DOHH2 (cell line): Measurements from ENCODE around the gene PRPF4.
"Not testable (repeated sequence)": the region's sequence is repeated elsewhere in the genome, so short reads cannot be mapped to it uniquely, and the experiment has no call there.

Source experiments
- H3F3A ChIP-seq: fragments of 200-600 bp; sonication (generic), shearing (Covaris generic); 2 replicates; pipeline ENCODE4 v1.6.0; 2016; ENCODE audit warnings: antibody characterized with exemption, mild to moderate bottlenecking; ENCODE audit not compliant: control insufficient read depth, insufficient read depth
- H3K27ac ChIP-seq: fragments of 200-600 bp; sonication (generic); 2 replicates; pipeline ENCODE4 v1.5.1; 2014; ENCODE audit warnings: low read depth, mild to moderate bottlenecking, low read length, moderate library complexity
- H3K27me3 ChIP-seq: fragments of 200-600 bp; sonication (generic); 2 replicates; pipeline ENCODE4 v1.6.1; 2014; ENCODE audit warnings: mild to moderate bottlenecking, low read length, mixed read lengths; ENCODE audit not compliant: control insufficient read depth
- H3K36me3 ChIP-seq: fragments of 200-600 bp; sonication (generic); 2 replicates; pipeline ENCODE4 v1.6.1; 2014; ENCODE audit warnings: mild to moderate bottlenecking, low read length, moderate library complexity, mixed read lengths; ENCODE audit not compliant: control insufficient read depth
- H3K4me1 ChIP-seq: fragments of 200-600 bp; sonication (generic); 2 replicates; pipeline ENCODE4 v1.6.1; 2014; ENCODE audit warnings: mild to moderate bottlenecking, low read length, mixed read lengths; ENCODE audit not compliant: control insufficient read depth
- H3K4me2 ChIP-seq: fragments of 200-600 bp; sonication (generic); 2 replicates; pipeline ENCODE4 v1.6.0; 2014; ENCODE audit warnings: mild to moderate bottlenecking, low read length, moderate library complexity
- H3K4me3 ChIP-seq: fragments of 200-600 bp; sonication (generic); 2 replicates; pipeline ENCODE4 v1.5.1; 2014; ENCODE audit warnings: mild to moderate bottlenecking, low read length, mixed read lengths
- H3K79me2 ChIP-seq: fragments of 200-600 bp; sonication (generic); 2 replicates; pipeline ENCODE4 v1.6.1; 2014; ENCODE audit warnings: mild to moderate bottlenecking, low read length, mixed read lengths; ENCODE audit not compliant: control insufficient read depth
- H3K9me2 ChIP-seq: fragments of 200-600 bp; sonication (generic); replicated peaks from 2 replicates; pipeline ENCODE4 v1.6.1; 2014; ENCODE audit warnings: mild to moderate bottlenecking, low read length, mixed read lengths; ENCODE audit not compliant: control insufficient read depth
- H3K9me3 ChIP-seq: fragments of 200-600 bp; sonication (generic); 2 replicates; pipeline ENCODE4 v1.6.1; 2014; ENCODE audit warnings: antibody characterized with exemption, low read length, mixed read lengths; ENCODE audit not compliant: control insufficient read depth, insufficient read depth
- H4K20me1 ChIP-seq: fragments of 200-600 bp; sonication (generic); 2 replicates; pipeline ENCODE4 v1.6.0; 2014; ENCODE audit warnings: low read depth, mild to moderate bottlenecking, antibody characterized with exemption, low read length, moderate library complexity; ENCODE audit not compliant: control insufficient read depth, insufficient read depth
- EZH2phosphoT487 ChIP-seq: fragments of 200-600 bp; sonication (generic); IDR thresholded peaks from 2 replicates; pipeline ENCODE4 v1.6.1; 2017; ENCODE audit warnings: borderline replicate concordance, mild to moderate bottlenecking, antibody characterized with exemption, low read length, moderate library complexity, mixed read lengths
- TF ChIP-seq, protein P1 (sequence below): fragments of 200-600 bp; sonication (generic); IDR thresholded peaks from one replicate; pipeline ENCODE4 v1.5.1; 2014; ENCODE audit warnings: antibody characterized with exemption, mild to moderate bottlenecking, low read depth, low read length; ENCODE audit not compliant: poor library complexity, severe bottlenecking

Gene PRPF4

DNA sequence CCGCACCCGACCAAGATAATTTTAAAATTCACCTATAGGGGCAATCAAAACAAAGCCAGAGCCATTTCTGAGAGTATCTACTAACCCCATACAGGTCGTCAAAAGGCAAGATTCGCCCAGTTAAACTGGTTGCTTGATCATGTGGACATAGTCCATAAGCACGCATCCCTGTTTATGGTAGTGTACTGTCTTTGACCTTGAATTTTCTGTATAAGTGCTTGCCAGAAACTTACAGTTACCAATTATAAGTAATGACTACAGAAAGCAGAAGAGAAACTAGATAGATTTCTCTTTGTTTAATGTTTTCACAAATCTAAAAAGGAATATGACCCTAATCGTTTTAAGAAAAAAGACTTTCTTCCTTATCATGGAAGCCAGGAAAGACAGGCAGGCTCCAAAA is 28.5 kb upstream of the PRPF4 start:
- no peaks in the 10 kb centered on the region for H3K36me3 ChIP-seq
- TF ChIP-seq, protein P1, sequence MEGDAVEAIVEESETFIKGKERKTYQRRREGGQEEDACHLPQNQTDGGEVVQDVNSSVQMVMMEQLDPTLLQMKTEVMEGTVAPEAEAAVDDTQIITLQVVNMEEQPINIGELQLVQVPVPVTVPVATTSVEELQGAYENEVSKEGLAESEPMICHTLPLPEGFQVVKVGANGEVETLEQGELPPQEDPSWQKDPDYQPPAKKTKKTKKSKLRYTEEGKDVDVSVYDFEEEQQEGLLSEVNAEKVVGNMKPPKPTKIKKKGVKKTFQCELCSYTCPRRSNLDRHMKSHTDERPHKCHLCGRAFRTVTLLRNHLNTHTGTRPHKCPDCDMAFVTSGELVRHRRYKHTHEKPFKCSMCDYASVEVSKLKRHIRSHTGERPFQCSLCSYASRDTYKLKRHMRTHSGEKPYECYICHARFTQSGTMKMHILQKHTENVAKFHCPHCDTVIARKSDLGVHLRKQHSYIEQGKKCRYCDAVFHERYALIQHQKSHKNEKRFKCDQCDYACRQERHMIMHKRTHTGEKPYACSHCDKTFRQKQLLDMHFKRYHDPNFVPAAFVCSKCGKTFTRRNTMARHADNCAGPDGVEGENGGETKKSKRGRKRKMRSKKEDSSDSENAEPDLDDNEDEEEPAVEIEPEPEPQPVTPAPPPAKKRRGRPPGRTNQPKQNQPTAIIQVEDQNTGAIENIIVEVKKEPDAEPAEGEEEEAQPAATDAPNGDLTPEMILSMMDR: peak; percentile 14
- TF ChIP-seq EZH2phosphoT487: no peak

DNA sequence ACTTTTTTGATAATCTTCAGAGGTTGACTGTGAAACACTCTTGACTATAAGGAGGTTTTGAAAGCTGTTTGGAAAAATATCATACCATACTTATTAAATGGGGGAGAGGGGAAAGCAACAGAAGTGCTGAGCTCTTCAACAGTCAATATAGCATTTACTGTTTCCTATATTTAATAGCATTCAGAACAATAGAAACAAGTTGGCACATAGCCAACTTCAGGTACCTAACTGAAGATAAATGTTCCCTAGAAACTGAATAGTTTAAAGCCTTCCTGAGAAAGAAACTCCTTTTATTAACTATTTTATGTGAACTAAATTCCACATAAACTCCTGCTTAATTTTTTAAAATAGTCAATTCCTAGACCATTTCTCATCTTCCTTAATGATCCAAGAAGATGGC is 27.8 kb upstream of the PRPF4 start:
- Histone ChIP-seq H3K79me2 (peaks cover 34% of the 10 kb centered on the region), H3K9me3 (no peaks in the 10 kb centered on the region), H4K20me1 (no peaks in the 10 kb centered on the region), H3K4me3 (no peak overlapping the region), H3K36me3 (no peaks in the 10 kb centered on the region), H3K4me1 (peaks cover 53% of the 10 kb centered on the region), H3K4me2 (peak overlapping the region; percentile 51), H3K9me2 (no peaks in the 10 kb centered on the region), H3K27me3 (no peaks in the 10 kb centered on the region), H3F3A (0 out of 2 replicates have a peak, but pooled peaks cover 2% of the 10 kb centered on the region), H3K27ac (peak overlapping the region; percentile 27; the same call in 1 of the 2 replicates)
- TF ChIP-seq EZH2phosphoT487: no peak
- TF ChIP-seq, protein P1: no peak

More for the DNA sequence above, 28.5 kb upstream of the PRPF4 start:
- H3K27ac ChIP-seq: peak overlapping the region; percentile 27
- no peaks in the 10 kb centered on the region for H3K9me2 ChIP-seq
- 0 out of 2 replicates have a peak, but pooled peaks cover 3% of the 10 kb centered on the region for H3F3A ChIP-seq
- no peaks in the 10 kb centered on the region for H3K27me3 ChIP-seq
- no peaks in the 10 kb centered on the region for H4K20me1 ChIP-seq
- H3K4me2 ChIP-seq: peak overlapping the region; percentile 51
- peaks cover 59% of the 10 kb centered on the region for H3K4me1 ChIP-seq
- H3K4me3 ChIP-seq: peak overlapping the region; percentile 12
- no peaks in the 10 kb centered on the region for H3K9me3 ChIP-seq
- H3K79me2 ChIP-seq: peaks cover 40% of the 10 kb centered on the region

DNA sequence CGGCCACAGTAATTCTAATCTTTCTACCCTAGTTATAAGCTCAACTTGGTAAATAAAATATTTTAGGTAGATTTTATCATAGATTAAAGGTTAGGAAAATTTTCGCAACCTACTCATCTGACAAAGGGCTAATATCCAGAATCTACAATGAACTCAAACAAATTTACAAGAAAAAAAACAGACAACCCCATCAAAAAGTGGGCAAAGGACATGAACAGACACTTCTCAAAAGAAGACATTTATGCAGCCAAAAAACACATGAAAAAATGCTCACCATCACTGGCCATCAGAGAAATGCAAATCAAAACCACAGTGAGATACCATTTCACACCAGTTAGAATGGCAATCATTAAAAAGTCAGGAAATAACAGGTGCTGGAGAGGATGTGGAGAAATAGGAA is 25.8 kb upstream of the PRPF4 start:
- H3K4me1 ChIP-seq: peaks cover 34% of the 10 kb centered on the region
- H3K79me2 ChIP-seq: peaks cover 28% of the 10 kb centered on the region
- not testable (repeated sequence) for H3K9me3 ChIP-seq

DNA sequence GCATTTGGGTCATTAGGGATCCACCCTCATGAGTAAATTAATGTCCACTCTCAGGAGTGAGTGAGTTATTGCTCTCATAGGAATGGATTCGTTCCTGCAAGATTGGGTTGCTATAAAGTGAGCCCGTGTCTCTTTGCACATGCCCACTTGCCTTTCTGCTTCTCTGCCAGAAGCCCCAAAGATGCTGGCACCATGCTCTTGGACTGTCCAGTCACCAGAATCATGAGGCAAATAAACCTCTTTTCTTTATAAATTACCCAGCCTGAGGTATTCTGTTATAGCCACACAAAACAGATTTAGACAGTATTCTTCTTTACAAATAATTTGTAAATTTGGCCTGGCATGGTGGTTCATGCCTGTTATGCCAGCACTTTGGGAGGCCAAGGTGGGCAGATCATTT is 24.7 kb upstream of the PRPF4 start:
- Histone ChIP-seq H3K36me3 (no peaks in the 10 kb centered on the region), H4K20me1 (no peaks in the 10 kb centered on the region), H3K9me3 (no peaks in the 10 kb centered on the region), H3F3A (no peaks in the 10 kb centered on the region), H3K9me2 (no peaks in the 10 kb centered on the region), H3K79me2 (peaks cover 21% of the 10 kb centered on the region), H3K4me3 (no peak overlapping the region), H3K27ac (no peak overlapping the region), H3K27me3 (no peaks in the 10 kb centered on the region), H3K4me2 (no peak overlapping the region), H3K4me1 (peaks cover 22% of the 10 kb centered on the region)
- no peak for TF ChIP-seq EZH2phosphoT487
- TF ChIP-seq, protein P1: no peak

More for the DNA sequence above, 25.8 kb upstream of the PRPF4 start:
- not testable (repeated sequence) for H3F3A ChIP-seq, H3K9me2 ChIP-seq, H4K20me1 ChIP-seq, H3K27ac ChIP-seq, H3K27me3 ChIP-seq, H3K4me3 ChIP-seq, H3K36me3 ChIP-seq, H3K4me2 ChIP-seq
